GM19043 (cell line): ENCODE measurements around the gene TRAF2.
A peak's percentile ranks its signal among the peaks of the same experiment; 100 is the strongest.

Source experiments
- ATAC-seq: cut with Tn5 transposase; IDR thresholded peaks from one replicate; pipeline ENCODE4 v1.9.1; 2021; ENCODE audit warnings: low read depth; ENCODE audit not compliant: unreplicated experiment

Gene TRAF2

DNA sequence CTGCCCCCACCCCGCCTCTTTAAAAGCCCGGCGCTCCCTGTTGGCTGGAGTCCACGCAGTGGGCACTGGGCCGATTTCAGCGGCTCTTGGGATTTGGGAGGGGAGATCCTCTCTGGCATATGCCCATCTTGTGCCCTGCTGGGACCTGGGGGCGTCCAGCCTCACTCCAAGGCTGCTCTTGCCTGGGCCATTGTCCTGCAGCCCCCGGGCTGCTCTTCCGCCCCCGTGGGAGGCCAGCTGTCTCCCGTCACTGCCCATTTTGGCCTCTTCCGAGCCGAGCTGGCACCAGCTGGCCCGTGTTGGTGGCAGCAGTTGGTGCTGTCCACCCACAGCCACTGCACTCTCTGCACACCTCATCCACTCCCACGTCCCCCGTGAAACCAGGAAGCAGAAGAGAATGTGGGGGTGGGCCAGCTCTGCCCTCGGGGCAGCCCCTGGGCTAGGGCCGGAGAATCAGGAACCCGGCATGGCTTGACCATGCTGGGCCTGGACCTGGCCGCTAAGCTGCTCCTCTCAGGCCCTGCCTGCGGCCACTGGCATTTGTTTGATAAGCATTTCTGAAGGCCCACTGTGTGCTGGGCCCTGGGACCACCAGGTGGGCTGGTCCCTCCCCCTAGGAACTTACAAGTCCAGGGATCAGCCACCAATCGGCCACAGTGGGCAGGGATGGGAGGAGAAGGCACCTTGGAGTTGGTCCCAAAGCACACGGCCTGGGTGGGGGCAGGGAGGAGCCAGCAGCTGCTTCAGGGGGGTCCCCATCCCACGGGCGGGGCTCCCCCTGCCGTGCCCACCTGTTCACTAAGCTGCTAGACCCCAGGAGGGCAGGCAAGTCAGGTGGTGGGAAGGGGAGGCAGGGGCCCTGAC, 60.9 kb downstream of the TRAF2 start:
- no peak for ATAC-seq

DNA sequence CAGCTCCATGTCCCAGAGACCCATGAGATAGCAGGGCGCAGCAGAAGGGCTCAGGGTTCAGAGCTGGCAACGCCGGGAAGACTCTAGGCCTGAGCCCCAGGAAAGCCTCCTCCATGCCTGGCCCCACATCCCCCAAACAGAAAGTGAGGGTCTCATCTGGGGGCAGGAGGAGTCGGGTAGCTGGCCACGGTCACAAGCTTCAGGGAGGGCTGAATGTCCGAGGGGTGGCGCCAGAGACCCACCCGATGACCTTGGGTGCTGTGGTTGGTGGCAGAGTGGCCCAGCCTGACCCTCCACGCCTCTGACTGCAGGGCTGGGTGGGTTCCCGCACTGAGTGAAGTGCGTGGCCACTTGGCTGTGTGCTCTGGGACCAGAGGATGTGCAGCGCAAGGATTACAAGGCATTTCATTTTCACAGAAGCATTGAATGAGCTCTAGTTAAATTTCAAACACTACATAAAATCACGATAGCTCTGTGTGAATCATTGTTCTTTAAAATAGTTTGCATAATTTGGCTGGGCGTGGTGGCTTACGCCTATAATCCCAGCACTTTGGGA, 61.7 kb downstream of the TRAF2 start:
- no peak for ATAC-seq

DNA sequence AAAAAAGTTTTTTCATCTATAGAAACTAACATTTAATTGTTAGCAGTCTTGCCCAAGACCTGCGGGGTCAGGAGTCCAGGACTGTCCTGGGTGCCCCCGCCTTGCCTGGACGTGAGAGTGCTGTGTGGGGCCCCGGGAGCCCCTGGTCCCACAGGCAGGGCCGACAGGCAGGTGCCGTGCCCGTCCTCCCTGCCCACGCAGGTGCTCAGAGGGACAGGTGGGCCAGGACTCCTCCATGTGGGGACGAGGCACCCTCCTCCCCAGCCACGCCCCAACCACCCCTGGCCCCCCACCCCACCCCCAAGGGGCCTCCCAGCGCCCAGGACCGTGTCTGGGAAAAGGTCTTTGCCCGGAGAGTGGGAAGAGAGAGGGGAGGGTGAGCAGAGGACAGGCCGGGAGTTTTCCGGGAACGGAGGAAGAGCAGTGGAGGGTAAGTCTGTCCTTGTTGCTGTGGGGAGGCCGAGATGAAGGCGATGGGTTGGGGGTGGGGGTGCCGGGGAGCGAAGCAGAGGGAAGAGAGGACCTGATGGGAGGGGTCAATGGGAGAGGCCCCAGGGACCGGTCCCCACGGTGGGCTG, 63.0 kb downstream of the TRAF2 start:
- ATAC-seq: no peak

DNA sequence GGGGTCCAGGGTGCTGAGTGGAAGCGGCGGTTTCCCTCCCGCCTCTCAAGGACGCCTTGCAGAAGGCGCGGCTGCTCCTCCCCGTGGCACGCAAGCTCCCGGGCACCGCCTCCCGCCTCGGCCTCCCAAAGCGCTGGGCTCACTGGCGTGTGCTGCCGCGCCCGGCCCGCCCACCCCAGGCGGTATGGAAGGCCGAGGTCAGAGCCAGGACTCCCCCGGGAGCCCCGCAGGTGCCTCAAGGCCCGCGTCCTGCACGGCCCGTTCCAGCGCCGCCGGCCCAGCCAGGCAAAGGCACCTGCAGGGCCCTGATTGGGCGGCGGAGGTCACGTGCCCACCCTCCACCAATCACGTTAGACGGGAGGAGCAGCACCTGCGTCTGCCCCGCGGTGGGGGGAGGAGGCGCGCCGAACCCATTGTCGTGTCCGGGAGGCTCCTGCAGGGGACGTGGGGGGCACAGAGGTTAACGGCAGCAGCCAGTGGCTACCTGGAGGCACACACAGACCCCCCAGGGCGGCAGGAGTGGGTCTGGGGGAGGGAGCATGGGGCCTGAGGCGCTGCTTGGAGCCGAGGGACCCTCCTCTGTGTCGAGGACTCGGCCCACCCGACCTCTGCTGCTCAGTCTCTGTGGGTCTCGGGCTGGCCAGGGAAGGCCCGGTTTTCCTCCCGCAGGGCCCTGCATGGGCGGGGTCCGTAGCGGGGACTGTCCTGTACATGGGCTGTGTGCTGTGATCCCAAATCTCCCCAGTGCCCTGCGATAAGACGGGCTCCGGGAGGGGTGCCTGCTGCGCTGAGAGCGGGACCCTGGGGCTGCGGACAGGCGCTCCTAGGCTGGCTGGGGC, 63.7 kb downstream of the TRAF2 start:
- ATAC-seq: peak; percentile 91

DNA sequence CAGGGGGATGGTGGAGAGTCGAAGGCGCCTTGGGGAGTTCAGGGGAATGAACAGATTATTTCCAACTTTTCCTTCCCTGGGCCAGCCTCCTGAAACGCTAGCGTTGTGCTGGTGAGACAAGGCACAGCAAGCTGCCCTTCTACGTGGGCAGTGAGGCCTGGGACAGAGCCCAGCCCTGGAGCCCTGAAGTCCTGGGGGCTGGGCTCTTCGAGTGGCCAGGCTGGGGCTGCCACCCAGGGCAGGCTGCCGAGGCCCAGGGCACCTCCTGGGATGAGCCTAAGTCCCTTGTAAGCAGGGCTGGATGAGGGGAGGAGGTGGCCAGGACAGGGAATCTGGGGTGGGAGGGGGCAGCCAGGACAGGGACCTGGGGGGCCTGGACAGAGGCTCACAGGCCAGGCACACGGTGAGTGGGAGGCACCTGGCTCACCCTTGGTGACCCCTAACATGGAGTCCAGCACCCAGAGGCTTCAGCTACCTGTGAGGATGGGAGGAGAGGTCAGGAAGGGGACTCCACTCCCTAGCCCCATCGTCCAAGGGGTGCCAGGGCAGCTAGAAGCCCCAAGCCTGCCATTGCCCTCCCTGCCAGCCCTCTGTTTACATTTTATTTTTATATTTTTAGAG, 64.5 kb downstream of the TRAF2 start:
- no peak for ATAC-seq

DNA sequence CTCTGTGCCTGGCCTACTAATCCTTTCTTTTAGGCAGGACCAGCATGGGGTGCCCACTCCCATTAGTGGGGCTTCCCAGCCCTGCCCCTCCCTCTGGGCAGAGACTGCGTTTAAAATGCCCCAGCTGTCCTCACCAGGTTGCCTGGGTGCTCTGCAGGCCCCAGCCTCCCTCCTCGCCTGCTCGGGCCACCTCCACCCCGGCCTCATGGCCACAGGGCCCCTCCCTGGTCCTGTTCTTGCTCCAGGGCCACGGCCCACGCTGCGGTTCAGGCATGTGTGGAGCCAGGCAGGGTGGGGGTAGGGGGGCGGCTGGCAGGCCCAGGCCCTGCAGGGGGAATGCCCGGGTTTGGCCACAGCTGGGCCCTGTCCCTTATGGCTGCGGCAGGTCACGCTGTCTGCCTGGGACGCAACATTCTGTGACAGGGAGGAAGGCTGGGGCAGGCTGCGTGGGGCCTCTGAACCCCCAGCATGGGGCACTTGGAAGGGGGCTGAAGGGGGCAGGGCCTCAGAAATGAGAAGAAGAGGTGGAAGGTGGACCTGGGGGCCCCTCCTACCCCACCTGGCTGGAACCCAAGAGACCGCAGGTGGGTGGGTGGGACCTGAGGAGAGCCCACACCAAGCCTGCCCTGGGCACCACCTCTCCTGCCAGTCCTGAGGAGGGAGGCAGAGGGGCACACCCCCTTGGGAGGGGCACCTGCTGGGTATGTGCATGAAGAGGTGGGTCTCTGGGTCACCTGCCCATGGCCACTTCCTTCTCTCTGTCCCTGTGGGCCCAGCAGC, 65.4 kb downstream of the TRAF2 start, which contains the start of gene LCN12:
TSS of gene LCN12 (plus strand) at position 733 of the 780 bp plus-strand sequence. CDS start 55 bp downstream, outside the sequence.
- ATAC-seq: no peak

DNA sequence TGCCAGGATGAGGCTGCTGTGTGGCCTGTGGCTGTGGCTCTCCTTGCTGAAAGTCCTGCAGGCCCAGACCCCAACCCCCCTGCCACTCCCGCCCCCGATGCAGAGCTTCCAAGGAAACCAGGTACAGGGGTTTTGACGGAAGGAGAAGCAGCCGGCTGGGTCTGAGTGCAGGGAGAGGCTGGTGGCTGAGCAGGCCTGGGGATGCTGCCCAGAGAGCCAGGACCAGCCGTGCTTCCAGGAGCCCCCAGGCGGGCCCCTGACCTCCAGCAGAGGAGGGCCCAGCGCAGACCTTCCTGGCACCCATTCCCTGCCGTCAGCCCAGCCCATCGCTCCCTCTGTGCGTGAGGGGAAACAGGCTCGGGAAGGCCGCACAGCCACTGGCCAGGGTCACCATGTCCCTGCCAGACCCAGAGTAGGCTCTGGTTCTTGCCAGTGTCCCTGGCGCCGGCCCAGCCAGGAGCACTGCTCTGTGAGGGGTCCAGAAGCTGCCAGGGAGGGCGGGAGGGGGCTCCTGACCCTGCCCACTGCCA, 66.1 kb downstream of the TRAF2 start:
- ATAC-seq: no peak

DNA sequence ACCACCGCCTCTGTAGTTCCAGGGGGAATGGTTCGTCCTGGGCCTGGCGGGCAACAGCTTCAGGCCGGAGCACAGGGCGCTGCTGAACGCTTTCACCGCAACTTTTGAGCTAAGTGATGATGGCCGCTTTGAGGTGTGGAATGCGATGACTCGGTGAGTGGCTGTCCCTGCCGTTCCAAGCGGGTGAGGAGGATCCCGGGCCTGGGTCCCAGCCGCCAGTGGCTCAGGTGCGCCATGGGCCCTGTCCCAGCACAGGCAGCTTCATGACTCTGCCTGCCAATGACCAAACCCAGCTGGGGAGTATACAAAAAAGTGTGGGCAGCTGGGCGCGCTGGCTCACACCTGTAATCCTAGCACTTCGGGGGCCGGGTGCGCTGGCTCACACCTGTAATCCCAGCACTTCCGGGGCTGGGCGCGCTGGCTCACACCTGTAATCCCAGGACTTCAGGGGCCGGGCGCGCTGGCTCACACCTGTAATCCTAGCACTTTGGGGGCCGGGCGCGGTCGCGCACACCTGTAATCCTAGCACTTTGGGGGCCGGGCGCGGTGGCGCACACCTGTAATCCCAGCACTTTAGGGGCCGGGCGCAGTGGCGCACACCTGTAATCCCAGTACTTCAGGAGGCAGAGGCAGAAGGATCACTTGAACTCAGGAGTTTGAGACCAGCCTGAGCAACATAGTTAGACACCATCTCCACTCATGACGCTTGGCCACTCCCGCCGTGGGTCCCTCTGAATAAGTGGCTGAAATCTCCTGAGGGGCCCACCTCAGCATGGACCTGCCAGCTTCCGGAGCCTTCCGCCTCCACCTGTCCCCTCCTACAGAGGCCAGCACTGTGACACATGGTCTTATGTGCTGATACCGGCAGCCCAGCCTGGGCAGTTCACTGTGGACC, 66.8 kb downstream of the TRAF2 start:
- no peak for ATAC-seq

DNA sequence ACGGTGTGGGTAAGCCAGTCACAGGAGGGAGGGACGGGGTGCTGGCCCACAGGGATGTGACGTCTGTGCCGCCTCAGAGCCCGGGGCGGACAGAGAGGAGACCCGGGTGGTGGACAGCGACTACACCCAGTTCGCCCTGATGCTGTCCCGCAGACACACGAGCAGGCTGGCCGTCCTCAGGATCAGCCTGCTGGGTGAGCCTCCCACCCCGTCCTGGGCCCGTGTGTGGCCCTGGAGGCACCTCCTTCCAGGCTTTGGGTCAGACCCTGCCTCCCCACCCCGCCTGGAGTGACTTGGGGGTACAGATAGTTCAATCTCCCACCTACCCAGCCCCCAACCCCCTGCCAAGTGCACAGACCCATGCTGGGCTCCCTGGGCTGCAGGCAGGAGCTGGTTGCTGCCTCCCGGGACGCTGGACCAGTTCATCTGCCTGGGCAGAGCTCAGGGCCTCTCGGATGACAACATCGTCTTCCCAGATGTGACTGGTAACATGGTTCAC, 67.5 kb downstream of the TRAF2 start:
- ATAC-seq: no peak

DNA sequence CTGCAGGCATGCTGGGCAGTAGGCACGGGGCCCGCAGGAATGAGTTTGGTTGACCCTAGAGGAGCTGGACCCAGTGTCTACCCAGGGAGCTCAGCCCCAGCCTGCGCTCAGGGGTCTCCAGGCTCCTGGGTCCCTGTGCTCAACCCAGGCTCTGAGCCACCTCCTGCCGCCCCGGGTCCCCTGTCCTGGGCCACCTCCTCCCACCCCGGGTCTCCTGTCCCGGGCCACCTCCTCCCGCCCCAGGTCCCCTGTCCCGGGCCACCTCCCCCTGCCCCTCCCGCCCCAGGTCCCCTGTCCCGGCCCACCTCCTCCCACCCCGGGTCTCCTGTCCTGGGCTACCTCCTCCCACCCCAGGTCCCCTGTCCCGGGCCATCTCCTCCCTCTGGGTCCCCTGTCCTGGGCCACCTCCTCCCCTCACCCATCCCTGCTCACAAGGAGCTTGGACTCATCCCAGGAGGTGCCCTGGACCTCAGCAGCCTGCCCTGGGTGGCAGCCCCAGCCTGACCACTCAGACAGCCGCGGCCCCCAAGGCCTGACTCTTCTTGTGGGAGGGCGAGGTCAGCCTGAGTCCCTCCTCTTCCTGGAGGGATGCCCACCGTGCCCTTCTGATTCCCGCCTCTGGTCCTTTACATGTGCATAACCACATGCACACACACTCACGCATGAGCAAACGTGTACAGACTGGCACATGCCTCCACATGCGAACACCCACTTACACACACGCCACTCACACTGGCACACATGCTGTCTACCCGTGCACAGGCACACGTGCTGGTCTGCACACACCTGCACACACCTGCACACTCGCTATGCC, 68.2 kb downstream of the TRAF2 start:
- ATAC-seq: no peak

DNA sequence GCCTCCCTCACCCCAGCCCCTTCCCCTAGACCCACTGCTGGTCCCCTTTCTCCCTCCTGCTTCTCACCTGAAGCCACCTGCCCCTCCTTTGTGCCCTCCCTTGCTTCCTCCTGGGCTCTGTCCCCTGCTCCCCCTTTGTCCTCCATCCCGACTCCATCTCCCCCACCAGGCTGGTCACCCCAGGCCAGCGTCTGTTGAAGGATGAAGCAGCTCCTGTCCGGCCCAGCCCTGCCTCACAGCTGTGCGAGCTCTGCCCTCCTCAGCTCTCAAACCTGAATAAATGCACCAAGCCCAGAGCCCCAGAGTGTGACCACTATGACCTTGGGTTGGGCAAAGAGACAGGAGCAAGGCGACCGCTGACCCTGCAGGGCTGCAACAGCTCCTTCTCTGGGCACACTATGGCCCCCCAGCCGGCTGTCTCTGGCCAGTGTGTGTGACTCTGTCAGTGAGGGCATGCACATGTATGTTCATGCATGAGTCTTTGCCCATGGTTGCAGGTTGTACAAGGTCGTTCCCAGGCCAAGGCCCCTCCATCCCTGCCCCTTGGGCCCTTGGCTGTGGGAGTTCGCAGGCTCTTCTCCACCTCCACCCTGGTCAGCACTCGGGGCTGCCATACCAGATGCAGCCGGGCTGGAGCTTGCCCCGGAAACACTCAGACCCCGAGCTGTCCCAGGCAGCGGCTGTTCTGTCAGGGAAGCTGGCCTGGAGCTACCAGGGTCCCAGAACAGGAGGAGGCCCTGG, 69.1 kb downstream of the TRAF2 start:
- no peak for ATAC-seq

DNA sequence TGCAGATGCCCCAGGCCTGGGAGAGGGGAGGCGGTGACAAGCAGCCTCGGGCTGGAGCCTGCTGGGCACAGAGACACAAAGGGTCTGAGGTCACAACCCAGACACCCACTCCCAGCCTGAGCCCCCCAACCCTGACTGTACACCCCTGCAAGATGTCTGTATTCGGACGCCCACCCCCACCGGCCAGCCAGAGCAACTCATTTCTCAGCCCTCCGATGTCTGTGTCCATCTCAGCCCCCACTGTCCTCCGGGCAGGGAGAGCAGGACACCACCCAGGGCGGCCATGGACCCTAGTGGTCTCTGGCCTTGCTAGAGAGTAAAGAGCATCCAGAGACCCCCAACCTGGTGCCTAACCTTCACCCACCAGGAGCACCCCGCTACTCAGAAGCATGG, 69.6 kb downstream of the TRAF2 start:
- no peak for ATAC-seq

DNA sequence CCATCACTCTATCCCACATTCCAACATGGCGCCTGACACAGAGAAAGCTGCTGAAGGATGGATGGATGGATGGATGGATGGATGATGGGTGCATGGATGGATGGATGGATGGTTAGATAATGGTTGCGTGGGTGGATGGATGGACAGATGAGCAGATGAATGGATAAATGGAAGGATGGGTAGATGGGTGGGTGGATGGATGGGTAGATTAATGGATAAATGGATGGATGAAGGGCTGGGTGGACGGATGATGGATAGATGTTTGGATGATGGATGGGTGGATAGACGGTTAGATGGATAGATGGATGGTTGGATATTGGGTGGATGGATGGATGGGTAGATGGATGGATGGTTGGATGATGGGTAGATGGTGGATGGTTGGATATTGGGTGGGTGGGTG, 70.3 kb downstream of the TRAF2 start:
- no peak for ATAC-seq

DNA sequence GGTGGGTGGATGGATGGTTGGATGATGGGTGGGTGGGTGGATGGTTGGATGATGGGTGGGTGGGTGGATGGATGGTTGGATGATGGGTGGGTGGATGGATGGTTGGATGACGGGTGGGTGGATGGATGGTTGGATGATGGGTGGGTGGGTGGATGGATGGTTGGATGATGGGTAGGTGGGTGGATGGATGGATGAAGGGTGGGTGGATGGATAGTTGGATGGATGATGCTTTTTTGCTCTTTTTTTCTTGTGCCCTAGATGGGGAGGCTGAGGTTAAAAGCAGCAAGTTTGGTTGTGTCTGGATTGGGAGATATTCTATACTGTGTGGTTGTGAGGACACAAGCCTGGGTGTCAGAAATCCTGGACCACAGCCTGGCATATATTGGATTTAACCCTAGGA, 71.1 kb downstream of the TRAF2 start:
- ATAC-seq: no peak

DNA sequence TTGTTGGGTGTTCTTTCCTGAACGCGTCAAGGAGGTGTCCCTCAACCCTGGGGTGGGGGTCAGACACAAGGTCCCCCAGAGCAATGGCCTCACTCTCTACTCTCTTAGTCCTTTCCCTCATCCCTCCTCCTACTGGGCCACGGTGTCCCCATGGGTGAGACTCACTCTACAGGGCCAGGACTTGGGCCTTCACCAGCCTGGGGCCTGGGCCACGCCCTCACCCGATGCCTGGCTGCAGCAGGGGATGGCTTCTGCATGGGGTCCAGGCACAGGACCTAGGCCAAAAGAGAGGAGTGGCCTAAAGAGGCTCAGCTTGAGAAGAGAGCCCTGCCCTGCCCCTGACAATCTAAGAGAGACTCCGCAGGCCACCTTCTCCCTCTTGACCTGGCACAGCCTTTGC, 71.6 kb downstream of the TRAF2 start:
- ATAC-seq: no peak

DNA sequence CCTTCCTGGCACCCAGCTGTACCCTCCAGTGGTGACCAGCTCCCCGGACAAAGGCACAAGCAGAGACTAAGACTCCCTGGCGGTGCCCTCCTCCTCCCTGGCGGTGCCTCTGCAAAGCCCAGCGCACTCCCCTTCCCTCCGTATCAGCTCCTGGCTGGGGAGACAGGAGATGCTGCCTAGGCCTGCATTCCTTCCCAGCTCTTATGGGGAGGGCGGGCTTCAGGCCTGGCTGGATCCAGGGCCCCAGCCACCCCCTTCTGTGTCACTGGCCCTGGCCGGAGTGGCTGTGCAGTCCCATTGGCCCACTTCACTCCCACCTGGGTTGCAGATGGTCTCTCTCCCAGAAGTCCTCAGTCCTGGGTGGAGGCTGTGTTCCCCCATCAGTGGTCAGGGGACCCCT, 72.2 kb downstream of the TRAF2 start:
- no peak for ATAC-seq
